Endothelial cell (in vitro differentiated cells): ENCODE measurements around the gene IGFBP2. TPM values are rescaled to one million over a fixed set of nuclear protein-coding genes. Genes with fewer than 3 reads are reported as not detected.

Experiments used
- DNase-seq: peaks from one replicate; pipeline ENCODE4 v3.0.0; 2021; ENCODE audit warnings: low spot score
- H3K27ac Mint-ChIP-seq: one replicate; pipeline ENCODE4 v1.8.0; 2021; ENCODE audit warnings: mixed read lengths, inconsistent platforms; ENCODE audit not compliant: unreplicated experiment
- H3K27me3 Mint-ChIP-seq: one replicate; pipeline ENCODE4 v1.8.0; 2021; ENCODE audit warnings: mild to moderate bottlenecking, moderate library complexity, mixed read lengths, inconsistent platforms; ENCODE audit not compliant: unreplicated experiment
- H3K36me3 Mint-ChIP-seq: one replicate; pipeline ENCODE4 v1.8.0; 2021; ENCODE audit warnings: mild to moderate bottlenecking, low read depth, mixed read lengths, inconsistent platforms; ENCODE audit not compliant: unreplicated experiment
- H3K4me1 Mint-ChIP-seq: one replicate; pipeline ENCODE4 v1.8.0; 2021; ENCODE audit warnings: mild to moderate bottlenecking, mixed read lengths, inconsistent platforms; ENCODE audit not compliant: unreplicated experiment
- H3K4me3 Mint-ChIP-seq: one replicate; pipeline ENCODE4 v1.8.0; 2021; ENCODE audit warnings: mild to moderate bottlenecking, mixed read lengths, inconsistent platforms; ENCODE audit not compliant: unreplicated experiment
- H3K9me3 Mint-ChIP-seq: one replicate; pipeline ENCODE4 v1.8.0; 2021; ENCODE audit warnings: mixed read lengths, inconsistent platforms; ENCODE audit not compliant: unreplicated experiment
- CTCF ChIP-seq: fragments of 200-600 bp; sonication (generic); IDR thresholded peaks from one replicate; pipeline ENCODE4 v1.5.0; 2021; ENCODE audit warnings: antibody characterized with exemption; ENCODE audit not compliant: unreplicated experiment
- total RNA-seq: library from RNA; stranded (reverse); fragmentation: NEBNext Ultra II Directional; extraction: Animal tissue kit (Norgen Biotek cat#: 25700); gene quantifications from one replicate; pipeline ENCODE4 v1.2.1, GENCODE V29; 2021; ENCODE audit not compliant: unreplicated experiment

The IGFBP2 gene
- total RNA-seq, 1 donor from 2014 or later = 1,170 TPM

GRCh38 chr2:216671791-216672343 lies 38.6 kb downstream of the IGFBP2 start:
- Mint-ChIP-seq H3K27ac (no peak overlapping the region), H3K4me3 (no peak overlapping the region), H3K27me3 (peaks cover 17% of the 10 kb centered on the region), H3K4me1 (peaks cover 15% of the 10 kb centered on the region), H3K9me3 (no peaks in the 10 kb centered on the region), H3K36me3 (peaks cover 18% of the 10 kb centered on the region)
- DNase-seq = no peak
- TF ChIP-seq CTCF = no peak

- DNase-seq = no peak
- Mint-ChIP-seq H3K9me3 (no peaks in the 10 kb centered on the region), H3K4me1 (peaks cover 15% of the 10 kb centered on the region), H3K4me3 (peak overlapping the region; percentile 15), H3K27ac (no peak overlapping the region), H3K27me3 (peaks cover 17% of the 10 kb centered on the region), H3K36me3 (peaks cover 18% of the 10 kb centered on the region)
- no peak for TF ChIP-seq CTCF
Observed at GRCh38 chr2:216672466-216672865, 39.2 kb downstream of the IGFBP2 start.

GRCh38 chr2:216673021-216673420 lies 39.8 kb downstream of the IGFBP2 start:
- no peak for DNase-seq
- no peak for TF ChIP-seq CTCF
- Mint-ChIP-seq H3K27ac (no peak overlapping the region), H3K4me3 (no peak overlapping the region), H3K9me3 (no peaks in the 10 kb centered on the region), H3K27me3 (peaks cover 14% of the 10 kb centered on the region), H3K36me3 (peaks cover 18% of the 10 kb centered on the region), H3K4me1 (peaks cover 17% of the 10 kb centered on the region)

- no peak for TF ChIP-seq CTCF
- H3K27me3 Mint-ChIP-seq = peaks cover 14% of the 10 kb centered on the region
Observed at GRCh38 chr2:216673609-216674008, 40.4 kb downstream of the IGFBP2 start.

GRCh38 chr2:216674376-216674775 lies 41.2 kb downstream of the IGFBP2 start:
- TF ChIP-seq CTCF = no peak
- H3K4me1 Mint-ChIP-seq = peaks cover 23% of the 10 kb centered on the region
- H3K27me3 Mint-ChIP-seq = peaks cover 14% of the 10 kb centered on the region
- H3K9me3 Mint-ChIP-seq = no peaks in the 10 kb centered on the region
- no peak overlapping the region for H3K27ac Mint-ChIP-seq
- peaks cover 15% of the 10 kb centered on the region for H3K36me3 Mint-ChIP-seq
- no peak for DNase-seq
- no peak overlapping the region for H3K4me3 Mint-ChIP-seq

More at GRCh38 chr2:216673609-216674008, 40.4 kb downstream of the IGFBP2 start:
- Mint-ChIP-seq H3K27ac (no peak overlapping the region), H3K9me3 (no peaks in the 10 kb centered on the region), H3K36me3 (peaks cover 18% of the 10 kb centered on the region), H3K4me1 (peaks cover 18% of the 10 kb centered on the region), H3K4me3 (no peak overlapping the region)
- no peak for DNase-seq
